Posterior vena cava (tissue), 2 donors: ENCODE data around the gene DPM1. TPM values are rescaled to one million over a fixed set of nuclear protein-coding genes. Genes with fewer than 3 reads are reported as not detected.

ENCODE experiments used
- DNase-seq: peaks from one replicate; pipeline ENCODE4 v3.0.0-alpha.2; 2020; ENCODE audit warnings: low spot score
- intact Hi-C, 2 donors: fragments of 100-400 bp; cut with DNase I; formaldehyde crosslinking; loops; one replicate each; pipeline versions ENCODE4 v1.14.1 to v1.14.2; 2022 to 2023
- long read RNA-seq, 2 donors: library from polyadenylated mRNA; unstranded; transcript quantifications; one replicate each; pipeline ENCODE4 v2.0.0, GENCODE V29; 2020 to 2021
- total RNA-seq, 2 donors: library from RNA; stranded (reverse); fragmentation: NEBNext Ultra II Directional; extraction: Animal tissue kit (Norgen Biotek cat#: 25700); gene quantifications; one replicate each; pipeline ENCODE4 v1.2.1, GENCODE V29; 2021
- donor health status: DM: yes; HTN: yes; CAD: no.
- donor health status: DM: yes; HTN: yes; CAD: no.

Gene DPM1
- total RNA-seq, result 10 to 100 TPM; 31.6 to 35.7 TPM
- long read RNA-seq, donor 1, transcript DPM1-203 (9 exons, 1,075 nt), result major isoform, 6 of 7 reads
- long read RNA-seq, donor 1, partial matches to known transcripts, result 0 of 7 reads
- long read RNA-seq, donor 1, other reads (novel, unspliced or antisense), result 1 of 7 reads
- long read RNA-seq, donor 2, transcript DPM1-203 (9 exons, 1,075 nt), result major isoform, 19 of 32 reads
- long read RNA-seq, donor 2, partial matches to known transcripts, result 0 of 32 reads
- long read RNA-seq, donor 2, other reads (novel, unspliced or antisense), result 11 of 32 reads

DNA sequence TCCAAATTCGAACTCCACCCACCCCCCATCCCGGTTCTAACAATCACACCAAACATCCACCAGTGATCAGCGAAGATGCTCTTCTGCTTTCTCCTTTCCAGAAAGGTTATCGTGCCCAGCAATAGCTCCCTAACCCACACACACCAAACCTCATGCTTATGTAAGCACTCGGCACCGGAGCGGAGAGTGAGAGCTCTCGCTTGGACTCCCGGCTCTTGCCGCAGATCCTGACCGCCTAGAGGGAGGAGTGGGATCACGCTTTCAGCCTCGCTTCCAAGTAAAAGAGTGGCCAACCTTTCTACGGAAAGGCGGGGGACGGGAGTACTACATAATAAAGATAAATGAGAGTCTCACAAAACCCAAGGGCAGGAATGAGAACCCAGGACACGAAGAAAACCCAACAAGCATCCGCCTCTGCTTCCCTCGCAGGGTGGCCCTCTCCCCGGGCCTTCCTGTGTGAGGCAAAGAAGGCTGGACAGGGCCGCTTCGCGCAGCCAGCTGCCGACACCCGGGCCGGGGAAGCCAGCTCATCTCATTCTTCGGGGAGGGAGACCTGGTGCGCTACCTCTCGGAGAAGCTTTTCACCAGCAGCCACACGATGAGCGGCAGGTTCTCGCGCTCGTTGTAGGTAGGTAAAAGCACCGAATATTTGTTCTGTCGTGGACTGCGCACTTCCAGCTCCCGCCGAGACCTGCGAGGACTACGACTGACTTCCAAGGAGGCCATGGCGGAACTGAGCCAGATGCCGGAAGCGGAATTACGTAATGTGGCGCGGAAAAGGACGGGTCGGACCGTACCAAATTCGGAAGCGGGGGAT lies at the start of gene DPM1:
Gene DPM1, minus strand, starts transcription at position 735 of the 817 bp plus-strand sequence. Its CDS starts 9 bp downstream, at position 726.
- intact Hi-C loops, result no loop called here
- DNase-seq, result peak; percentile 96

- intact Hi-C loops, result no loop called here
- DNase-seq, result no peak
Measured at GRCh38 chr20:51005214-51005613, 46.9 kb upstream of the DPM1 start.

DNA sequence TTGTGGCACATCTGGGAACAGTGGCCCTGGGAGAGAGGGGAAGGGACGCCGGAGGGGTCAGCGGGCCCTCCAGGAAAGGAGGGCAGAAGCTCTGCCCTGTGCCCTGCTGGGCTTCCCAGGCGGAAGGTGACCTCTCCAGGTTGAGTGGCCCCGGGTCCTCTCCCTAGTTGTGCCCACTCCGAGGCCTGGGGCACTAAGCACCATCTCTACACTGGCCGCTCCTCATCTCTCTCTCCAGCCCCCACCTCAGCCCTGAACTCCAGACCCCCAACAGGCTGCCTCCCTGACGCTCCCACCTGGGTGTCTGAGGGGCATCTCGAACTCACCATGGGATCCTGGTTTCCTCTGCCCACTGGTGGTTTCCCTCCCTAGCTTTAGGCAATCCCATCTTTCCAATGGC lies 46.4 kb upstream of the DPM1 start:
- DNase-seq, result no peak

DNA sequence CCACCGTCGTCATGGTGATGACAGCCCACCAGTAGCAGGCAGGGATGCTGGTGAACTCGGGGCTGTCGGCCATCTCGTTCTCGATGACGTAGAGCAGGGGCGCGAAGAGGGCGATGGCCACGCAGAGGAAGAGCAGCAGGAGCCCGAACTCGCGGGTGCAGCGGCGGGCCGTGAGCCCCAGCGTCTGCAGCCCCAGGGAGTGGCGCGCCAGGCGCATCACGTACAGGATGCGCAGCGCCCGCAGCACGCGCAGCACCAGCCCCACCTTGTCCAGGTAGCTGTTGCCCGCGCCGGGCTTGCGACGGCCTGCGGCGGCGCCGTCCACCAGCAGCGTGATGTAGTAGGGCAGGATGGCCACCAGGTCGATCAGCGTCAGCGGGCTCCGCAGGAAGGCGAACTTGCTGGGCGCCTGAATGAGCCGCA lies 46.0 kb upstream of the DPM1 start:
- DNase-seq, result no peak
- intact Hi-C loops, result no loop called here

More for the DNA sequence above, 46.4 kb upstream of the DPM1 start:
- intact Hi-C loops, result no loop called here

DNA sequence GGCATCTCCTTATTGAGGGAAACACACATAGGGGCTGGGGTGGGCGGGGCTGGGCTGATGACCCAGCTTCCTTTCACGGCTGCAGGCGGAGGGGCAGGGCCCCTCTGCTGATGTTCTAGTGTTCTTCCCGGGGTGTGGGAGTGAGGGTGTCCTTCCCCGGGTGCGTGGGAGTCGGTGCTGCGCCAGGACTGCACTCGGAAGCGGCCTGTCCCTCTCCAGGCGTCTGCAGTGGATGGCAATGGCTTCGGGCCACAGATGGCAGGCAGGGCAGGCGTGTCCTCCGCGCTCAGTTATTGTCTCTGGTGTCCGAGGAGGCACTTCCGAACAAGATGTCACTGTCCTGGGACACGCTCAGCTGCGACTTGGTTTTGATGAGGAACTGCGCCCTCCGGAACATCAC lies 45.4 kb upstream of the DPM1 start:
- no peak for DNase-seq
- intact Hi-C loops, result no loop called here

DNA sequence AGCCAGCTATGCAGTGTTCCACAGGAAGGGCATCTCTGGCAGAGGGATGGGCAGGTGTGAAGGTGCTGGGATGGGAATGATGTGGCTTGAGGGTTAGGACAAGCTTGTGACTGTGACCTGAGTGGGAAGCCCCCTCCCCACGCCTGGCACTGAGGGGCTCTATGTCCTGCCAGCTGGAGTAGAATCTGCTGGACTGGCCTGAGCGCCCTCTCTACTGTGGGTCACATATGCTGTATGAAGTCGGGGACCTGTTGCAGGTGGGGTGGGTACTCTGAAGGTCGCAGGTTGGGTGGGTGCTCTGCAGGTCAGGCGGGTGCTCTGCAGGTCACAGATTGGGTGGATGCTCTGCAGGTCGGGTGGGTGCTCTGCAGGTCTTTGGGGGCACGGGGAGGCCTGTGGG lies 44.3 kb upstream of the DPM1 start:
- DNase-seq, result no peak

DNA sequence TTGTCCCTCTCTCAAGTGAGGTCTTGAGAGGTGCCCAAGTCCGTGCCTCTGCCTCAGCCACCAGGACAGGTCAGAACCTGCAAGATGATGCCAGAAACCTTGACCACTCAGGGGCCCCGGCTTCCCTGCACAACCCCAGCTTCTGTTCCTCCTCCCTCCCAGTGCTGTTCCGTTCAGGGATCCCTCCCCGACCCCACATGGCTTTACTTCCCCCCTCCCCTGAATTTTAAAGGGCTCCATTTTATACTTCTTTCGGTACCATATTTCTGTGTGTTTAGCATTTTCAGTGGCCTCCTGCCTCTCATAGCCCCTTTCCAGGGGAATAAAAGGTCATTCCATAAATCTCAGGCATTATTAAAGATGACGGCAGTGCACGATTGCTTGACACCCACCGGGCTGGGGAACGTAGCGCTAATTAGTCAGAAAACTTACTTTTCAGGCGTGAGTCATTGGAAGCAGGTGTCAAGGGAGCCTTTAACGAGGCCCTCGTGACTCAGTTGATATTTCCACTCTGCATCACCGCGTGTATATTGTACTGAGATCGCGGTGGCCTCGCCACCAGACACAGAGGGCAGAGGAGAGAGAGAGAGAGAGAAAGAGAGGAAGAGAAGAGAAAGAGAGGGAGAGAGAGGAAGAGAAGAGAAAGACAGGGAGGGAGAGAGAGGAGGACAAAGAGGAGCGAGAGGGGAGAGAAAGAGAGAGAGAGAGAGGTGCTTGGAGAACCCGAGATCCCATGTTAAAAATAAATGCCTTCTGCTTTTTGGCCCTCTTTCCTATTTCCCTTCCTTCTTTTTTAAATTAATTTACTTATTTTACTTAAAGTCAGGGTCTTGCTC lies 43.3 kb upstream of the DPM1 start:
- no peak for DNase-seq
- intact Hi-C loops, result no loop called here

More for the DNA sequence above, 44.3 kb upstream of the DPM1 start:
- intact Hi-C loops, result no loop called here

- intact Hi-C loops, result no loop called here
- no peak for DNase-seq
Measured at GRCh38 chr20:50999355-50999754, 41.0 kb upstream of the DPM1 start.

DNA sequence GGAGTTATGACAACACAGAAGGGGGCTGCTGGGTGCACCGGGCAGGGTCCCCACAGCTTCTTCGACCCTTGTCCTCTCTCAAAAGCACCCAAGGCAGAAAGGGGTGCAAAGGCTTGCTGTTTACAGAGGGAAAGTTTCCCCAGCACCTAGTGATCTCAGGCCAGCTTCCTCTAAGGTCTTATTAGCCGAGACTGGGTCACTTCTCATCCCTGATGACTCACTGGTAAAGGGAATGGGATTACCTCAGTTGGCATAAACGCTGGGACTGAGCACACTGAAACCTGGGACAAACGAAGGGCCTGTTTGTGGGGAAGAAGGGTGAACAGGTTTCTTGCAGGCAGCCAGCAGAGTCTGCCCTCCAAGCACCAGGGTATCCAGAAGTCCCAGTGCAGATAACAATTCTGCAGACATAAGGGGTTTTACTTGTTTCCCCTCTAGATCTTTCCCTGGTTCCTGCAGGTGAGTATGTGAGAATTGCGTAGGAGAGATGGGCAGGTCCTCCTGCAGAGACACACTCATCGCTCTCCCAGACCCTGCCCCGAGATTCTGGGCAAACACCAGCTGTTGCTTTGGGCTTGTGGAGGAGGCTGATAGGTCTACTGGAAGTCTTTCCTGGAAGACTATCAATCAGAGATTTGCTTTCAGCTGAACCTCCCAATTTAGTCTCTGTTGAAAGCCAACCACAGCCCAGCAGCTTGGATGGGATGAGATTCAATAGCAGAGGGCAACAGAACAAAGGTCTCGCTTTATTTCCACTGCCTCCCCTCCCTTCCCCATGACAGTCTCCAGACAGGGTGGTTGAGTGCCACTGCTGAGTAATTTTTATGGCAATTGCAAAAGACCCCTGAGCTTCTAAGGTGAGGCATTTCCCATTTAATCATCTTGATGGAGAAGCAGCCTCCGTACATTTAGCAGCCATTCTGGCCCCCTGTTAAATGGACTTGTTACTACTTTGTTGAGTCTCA lies 38.9 kb upstream of the DPM1 start:
- intact Hi-C loops, result no loop called here
- DNase-seq, result no peak

DNA sequence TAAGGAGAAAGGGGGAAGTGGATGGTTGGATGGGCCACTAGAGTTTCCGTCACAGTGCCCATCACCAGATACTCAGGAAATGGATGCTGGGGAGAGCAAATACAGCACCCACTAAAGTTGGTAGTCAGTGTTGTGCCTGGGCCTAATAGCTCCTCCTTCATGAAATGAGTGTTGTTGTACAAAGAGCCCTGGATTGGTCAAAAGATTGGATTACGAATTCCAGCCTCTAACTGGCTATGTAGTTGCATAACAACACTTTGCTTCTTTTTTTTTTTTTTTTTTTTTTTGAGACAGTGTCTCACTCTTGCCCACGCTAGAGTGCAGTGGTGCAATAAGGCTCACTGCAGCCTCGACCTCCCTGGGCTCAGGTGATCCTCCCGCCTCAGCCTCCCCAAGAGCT lies 37.2 kb upstream of the DPM1 start:
- DNase-seq, result no peak

GRCh38 chr20:50993876-50994275 lies 35.5 kb upstream of the DPM1 start:
- DNase-seq, result no peak
- intact Hi-C loops, result no loop called here

More for the DNA sequence above, 37.2 kb upstream of the DPM1 start:
- intact Hi-C loops, result no loop called here

GRCh38 chr20:50992733-50993457 lies 34.6 kb upstream of the DPM1 start:
- DNase-seq, result no peak
- intact Hi-C loops, result no loop called here

GRCh38 chr20:50992336-50992732 lies 34.0 kb upstream of the DPM1 start:
- intact Hi-C loops, result no loop called here
- DNase-seq, result no peak

GRCh38 chr20:50991076-50991475 lies 32.7 kb upstream of the DPM1 start:
- intact Hi-C loops, result no loop called here
- no peak for DNase-seq

- no peak for DNase-seq
- intact Hi-C loops, result loop anchor here (5.0 kb wide), 1 partner anchor 320 kb away; no protein-coding TSS in a partner anchor
Measured at GRCh38 chr20:50987493-50988210, 29.3 kb upstream of the DPM1 start.

- intact Hi-C loops, result no loop called here
- no peak for DNase-seq
Measured at GRCh38 chr20:50983321-50983720, 25.0 kb upstream of the DPM1 start.

GRCh38 chr20:50982363-50982762 lies 24.0 kb upstream of the DPM1 start:
- DNase-seq, result peak; percentile 86
- intact Hi-C loops, result no loop called here

DNA sequence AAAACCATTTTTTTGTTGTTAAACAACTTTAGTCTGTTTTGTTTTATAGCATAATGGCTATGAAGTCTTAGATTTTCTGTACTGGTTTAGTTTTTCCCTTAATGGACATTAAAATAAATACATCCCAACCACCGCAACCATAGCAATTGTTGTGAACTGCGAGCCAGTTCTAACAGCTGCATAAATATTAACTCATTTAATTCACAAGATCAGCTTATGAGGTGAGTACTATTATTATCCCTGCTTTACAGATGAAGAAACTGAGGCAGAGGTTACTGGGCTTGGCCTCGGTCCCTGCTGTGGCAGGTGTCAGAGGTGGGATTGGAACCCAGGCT lies 23.3 kb upstream of the DPM1 start:
- DNase-seq, result no peak
- intact Hi-C loops, result no loop called here
